ENCODE data around the gene AGAP1.

DNA sequence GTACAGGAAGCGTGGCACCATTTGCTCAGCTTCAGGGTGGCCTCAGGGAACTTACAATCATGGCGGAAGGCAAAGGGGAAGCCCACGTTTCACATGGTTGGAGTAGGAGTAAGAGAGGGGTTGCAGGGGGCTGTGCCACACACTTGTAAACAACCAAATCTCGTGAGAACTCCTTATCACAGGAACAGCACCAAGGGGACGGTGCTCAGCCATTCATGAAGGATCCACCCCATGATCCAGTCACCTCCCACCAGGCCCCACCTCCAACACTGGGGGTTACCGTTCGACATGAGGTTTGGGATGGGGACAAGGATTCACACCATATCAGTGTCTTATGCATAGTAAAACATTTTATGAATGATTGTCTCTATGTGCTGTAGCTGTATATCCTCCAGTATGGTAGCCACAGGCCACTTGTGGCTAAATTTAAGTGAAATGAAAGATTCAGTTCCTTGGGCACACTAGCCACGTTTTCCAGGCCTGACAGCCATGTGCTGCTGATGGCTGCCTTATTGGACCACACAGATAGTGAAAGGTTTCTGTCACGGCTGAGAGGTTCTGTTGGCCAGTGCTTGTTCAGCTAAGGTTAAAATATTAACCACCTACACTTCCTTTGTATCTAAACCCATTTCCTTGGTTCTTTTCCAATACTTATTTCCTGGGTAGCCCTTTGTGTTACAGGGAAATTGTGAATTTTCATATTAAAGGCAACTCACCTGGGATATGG lies 77.3 kb downstream of the AGAP1 start:
- no peak for TF ChIP-seq POLR2AphosphoS5 (IDR thresholded peaks at IDR 0.05; ENCODE audit: low read depth, low read length)
- no peak for TF ChIP-seq POLR2A (IDR thresholded peaks at IDR 0.05; ENCODE audit: low read depth, low read length)
- TF ChIP-seq TAF1 (IDR thresholded peaks at IDR 0.05; ENCODE audit: low read depth, low read length): no peak
- no peak for TF ChIP-seq SPI1 (IDR thresholded peaks at IDR 0.05; ENCODE audit: low read depth, low read length)
- no peak for TF ChIP-seq PAX5 (IDR thresholded peaks at IDR 0.05; ENCODE audit: insufficient read depth, low read length, severe bottlenecking)
- TF ChIP-seq POU2F2 (IDR thresholded peaks at IDR 0.05; ENCODE audit: low read depth, low read length): no peak
